HepG2 (cell line): ENCODE data around the gene IRF7. TPM values are rescaled to one million over a fixed set of nuclear protein-coding genes. Genes with fewer than 3 reads are reported as not detected.

Source experiments
- ATF5 ChIP-seq: sonication (generic); formaldehyde crosslinking; IDR thresholded peaks from 2 replicates; pipeline ENCODE4 v1.4.0; 2020; ENCODE audit warnings: mild to moderate bottlenecking, low read depth, missing genetic modification reagents
- FOSL1 ChIP-seq: sonication (generic); formaldehyde crosslinking; IDR thresholded peaks from 2 replicates; pipeline ENCODE4 v1.9.0; 2021; ENCODE audit warnings: missing genetic modification reagents, borderline replicate concordance
- FOXA1 ChIP-seq, 2 experiments: fragments of 450-650 bp in 1 of 2; sonication (generic) in 1 of 2; formaldehyde crosslinking in 1 of 2; IDR thresholded peaks; 2 replicates each; pipeline versions ENCODE4 v1.4.0 to v1.6.1; 2016 to 2020; ENCODE audit warnings: missing genetic modification reagents in 1 of 2
- HHEX ChIP-seq: IDR thresholded peaks from 2 replicates; pipeline ENCODE4 v1.6.1; 2016; ENCODE audit warnings: control low read depth
- HNRNPLL ChIP-seq: fragments of 200-400 bp; formaldehyde crosslinking; IDR thresholded peaks from 2 replicates; pipeline ENCODE4 v1.6.1; 2017; ENCODE audit warnings: mild to moderate bottlenecking, low read depth, low read length; ENCODE audit not compliant: poor library complexity, severe bottlenecking
- JDP2 ChIP-seq: sonication (generic); formaldehyde crosslinking; IDR thresholded peaks from 2 replicates; pipeline ENCODE4 v1.8.1; 2022; ENCODE audit warnings: missing genetic modification reagents, borderline replicate concordance
- MIER2 ChIP-seq: IDR thresholded peaks from 2 replicates; pipeline ENCODE4 v1.6.1; 2016; ENCODE audit warnings: missing biosample characterization, missing genetic modification reagents
- MZF1 ChIP-seq: sonication (generic); formaldehyde crosslinking; IDR thresholded peaks from 2 replicates; pipeline ENCODE4 v1.8.1; 2023; ENCODE audit warnings: mild to moderate bottlenecking, missing genetic modification reagents, borderline replicate concordance
- NFKB2 ChIP-seq: sonication (generic); formaldehyde crosslinking; IDR thresholded peaks from 2 replicates; pipeline ENCODE4 v1.4.0; 2020; ENCODE audit warnings: missing genetic modification reagents, borderline replicate concordance
- ONECUT2 ChIP-seq: sonication (generic); formaldehyde crosslinking; IDR thresholded peaks from 2 replicates; pipeline ENCODE4 v1.4.0; 2020; ENCODE audit warnings: missing genetic modification reagents
- PRMT3 ChIP-seq: sonication (generic); formaldehyde crosslinking; IDR thresholded peaks from 2 replicates; pipeline ENCODE4 v1.8.1; 2022; ENCODE audit warnings: low read depth, mild to moderate bottlenecking, moderate library complexity, missing genetic modification reagents, borderline replicate concordance
- SALL1 ChIP-seq: sonication (generic); formaldehyde crosslinking; IDR thresholded peaks from 2 replicates; pipeline ENCODE4 v1.8.0; 2022; ENCODE audit warnings: mild to moderate bottlenecking, missing genetic modification reagents
- SYNCRIP ChIP-seq: fragments of 200-400 bp; formaldehyde crosslinking; IDR thresholded peaks from 2 replicates; pipeline ENCODE4 v1.6.1; 2018; ENCODE audit warnings: mild to moderate bottlenecking, low read depth, low read length; ENCODE audit not compliant: insufficient read depth
- ZBTB44 ChIP-seq: sonication (generic); formaldehyde crosslinking; IDR thresholded peaks from 2 replicates; pipeline ENCODE4 v1.4.0; 2020; ENCODE audit warnings: missing genetic modification reagents
- ZNF281 ChIP-seq: sonication (generic); formaldehyde crosslinking; IDR thresholded peaks from 2 replicates; pipeline ENCODE4 v1.4.0; 2020; ENCODE audit warnings: missing genetic modification reagents, borderline replicate concordance
- ZNF326 ChIP-seq: sonication (generic); formaldehyde crosslinking; IDR thresholded peaks from 2 replicates; pipeline ENCODE4 v1.4.0; 2020; ENCODE audit warnings: missing genetic modification reagents, borderline replicate concordance
- ZNF605 ChIP-seq: sonication (generic); formaldehyde crosslinking; IDR thresholded peaks from 2 replicates; pipeline ENCODE4 v1.8.0; 2022; ENCODE audit warnings: mild to moderate bottlenecking, missing genetic modification reagents
- ZNF773 ChIP-seq: sonication (generic); formaldehyde crosslinking; IDR thresholded peaks from 2 replicates; pipeline ENCODE4 v1.4.0; 2020; ENCODE audit warnings: missing genetic modification reagents, borderline replicate concordance
- polyA plus RNA-seq, 8 experiments: library from polyadenylated mRNA; depleted of rRNA in 3 of 8; stranded (reverse) in 7 of 8; unstranded in 1 of 8; fragments of >200 nt; fragmentation: Illumina TruSeq in 4 of 8; extraction: Trizol in 4 of 8; gene quantifications; 2 replicates each; pipeline versions ENCODE4 v1.2.1 to v1.2.3, GENCODE V29; 2011 to 2016; ENCODE audit warnings: low read depth in 4 of 8, missing spikeins in 1 of 8, mixed read lengths in 1 of 8; ENCODE audit not compliant: insufficient read depth in 1 of 8
- total RNA-seq, 5 experiments: library from RNA; depleted of rRNA; stranded (reverse); fragments of >200 nt; fragmentation: Illumina TruSeq; extraction: Trizol; gene quantifications; 2 replicates each; pipeline ENCODE4 v1.2.3, GENCODE V29; 2016; ENCODE audit warnings: low read depth in 1 of 5
- TF ChIP-seq, protein P1 (sequence below): sonication (generic); formaldehyde crosslinking; IDR thresholded peaks from 2 replicates; pipeline ENCODE4 v1.8.0; 2022; ENCODE audit warnings: mild to moderate bottlenecking, missing genetic modification reagents, borderline replicate concordance
- TF ChIP-seq, protein P2 (sequence below): sonication (generic); formaldehyde crosslinking; IDR thresholded peaks from 2 replicates; pipeline ENCODE4 v1.9.0; 2022; ENCODE audit warnings: missing genetic modification reagents, mild to moderate bottlenecking, borderline replicate concordance

Gene IRF7
- total and polyA plus RNA-seq, 2 of the 13 experiments (the other 11 are each of a cell fraction or from before 2014, with no cell fraction given) = not detected

- 0 out of 2 replicates have a peak, but pooled peaks have one; percentile 12 for TF ChIP-seq SALL1 (CRISPR knock-in tag)
- no peak for TF ChIP-seq ZNF773 (CRISPR knock-in tag)
- no peak for TF ChIP-seq ZNF281
- no peak for TF ChIP-seq FOSL1 (CRISPR knock-in tag)
- no peak for TF ChIP-seq NFKB2 (CRISPR knock-in tag)
- no peak for TF ChIP-seq ATF5 (CRISPR knock-in tag)
- TF ChIP-seq SYNCRIP = no peak
- TF ChIP-seq, protein P1, sequence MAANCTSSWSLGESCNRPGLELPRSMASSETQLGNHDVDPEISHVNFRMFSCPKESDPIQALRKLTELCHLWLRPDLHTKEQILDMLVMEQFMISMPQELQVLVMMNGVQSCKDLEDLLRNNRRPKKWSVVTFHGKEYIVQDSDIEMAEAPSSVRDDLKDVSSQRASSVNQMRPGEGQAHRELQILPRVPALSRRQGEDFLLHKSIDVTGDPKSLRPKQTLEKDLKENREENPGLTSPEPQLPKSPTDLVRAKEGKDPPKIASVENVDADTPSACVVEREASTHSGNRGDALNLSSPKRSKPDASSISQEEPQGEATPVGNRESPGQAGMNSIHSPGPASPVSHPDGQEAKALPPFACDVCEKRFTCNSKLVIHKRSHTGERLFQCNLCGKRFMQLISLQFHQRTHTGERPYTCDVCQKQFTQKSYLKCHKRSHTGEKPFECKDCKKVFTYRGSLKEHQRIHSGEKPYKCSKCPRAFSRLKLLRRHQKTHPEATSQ (CRISPR knock-in tag) = no peak
- no peak for TF ChIP-seq HHEX
- TF ChIP-seq MZF1 (CRISPR knock-in tag) = no peak
- TF ChIP-seq, protein P2, sequence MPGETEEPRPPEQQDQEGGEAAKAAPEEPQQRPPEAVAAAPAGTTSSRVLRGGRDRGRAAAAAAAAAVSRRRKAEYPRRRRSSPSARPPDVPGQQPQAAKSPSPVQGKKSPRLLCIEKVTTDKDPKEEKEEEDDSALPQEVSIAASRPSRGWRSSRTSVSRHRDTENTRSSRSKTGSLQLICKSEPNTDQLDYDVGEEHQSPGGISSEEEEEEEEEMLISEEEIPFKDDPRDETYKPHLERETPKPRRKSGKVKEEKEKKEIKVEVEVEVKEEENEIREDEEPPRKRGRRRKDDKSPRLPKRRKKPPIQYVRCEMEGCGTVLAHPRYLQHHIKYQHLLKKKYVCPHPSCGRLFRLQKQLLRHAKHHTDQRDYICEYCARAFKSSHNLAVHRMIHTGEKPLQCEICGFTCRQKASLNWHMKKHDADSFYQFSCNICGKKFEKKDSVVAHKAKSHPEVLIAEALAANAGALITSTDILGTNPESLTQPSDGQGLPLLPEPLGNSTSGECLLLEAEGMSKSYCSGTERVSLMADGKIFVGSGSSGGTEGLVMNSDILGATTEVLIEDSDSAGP (CRISPR knock-in tag) = 0 out of 2 replicates have a peak, but pooled peaks have one; percentile 9
- TF ChIP-seq PRMT3 (CRISPR knock-in tag) = no peak
- TF ChIP-seq ZNF605 = no peak
- no peak for TF ChIP-seq ZNF326 (CRISPR knock-in tag)
- TF ChIP-seq ONECUT2 (CRISPR knock-in tag) = no peak
- TF ChIP-seq MIER2 (CRISPR knock-in tag) = no peak
- TF ChIP-seq FOXA1 (IDR thresholded peaks at IDR 0.05) = no peak
- TF ChIP-seq FOXA1 (CRISPR knock-in tag; IDR thresholded peaks at IDR 0.05) = peak; percentile 67; the same call in 1 of the 2 replicates
- no peak for TF ChIP-seq ZBTB44
- no peak for TF ChIP-seq JDP2 (CRISPR knock-in tag)
- TF ChIP-seq HNRNPLL = peak; percentile 1
Measured at GRCh38 chr11:586376-587316, 29.1 kb downstream of the IRF7 start (continued).
